NCI-H345 treated with DMSO at 0.1 percent for 48 hours (cell line): ENCODE results near the gene RBM20.
"Not testable (repeated sequence)": the region's sequence is repeated elsewhere in the genome, so short reads cannot be mapped to it uniquely, and the experiment has no call there.

ENCODE experiments used
- DNase-seq: peaks from one replicate; lab custom pipeline; 2025; ENCODE audit not compliant: unreplicated experiment; lab: John Stamatoyannopoulos, UW

Gene RBM20

GRCh38 chr10:110625356-110625894, 18.7 kb upstream of the RBM20 start:
- DNase-seq: no peak

- no peak for DNase-seq
Measured at GRCh38 chr10:110625951-110626855, 17.9 kb upstream of the RBM20 start.

DNA sequence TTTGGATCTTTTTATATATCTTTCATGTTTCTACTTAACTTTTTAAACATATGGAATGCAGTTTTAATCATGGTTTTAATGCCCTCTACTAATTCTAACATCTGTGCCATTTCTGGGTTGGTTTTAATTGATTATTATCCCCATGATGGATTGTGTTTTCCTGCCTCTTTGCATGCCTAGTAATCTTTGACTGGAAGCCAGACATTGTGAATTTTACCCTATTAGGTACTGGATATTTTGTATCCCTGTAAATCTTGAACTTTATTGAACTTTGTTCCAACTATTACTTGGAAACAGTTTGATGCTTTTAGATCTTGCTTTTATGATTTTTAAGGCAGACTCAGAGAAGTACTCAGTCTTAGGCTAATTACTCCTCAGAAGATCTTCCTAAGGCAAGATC, 16.0 kb upstream of the RBM20 start:
- no peak for DNase-seq

DNA sequence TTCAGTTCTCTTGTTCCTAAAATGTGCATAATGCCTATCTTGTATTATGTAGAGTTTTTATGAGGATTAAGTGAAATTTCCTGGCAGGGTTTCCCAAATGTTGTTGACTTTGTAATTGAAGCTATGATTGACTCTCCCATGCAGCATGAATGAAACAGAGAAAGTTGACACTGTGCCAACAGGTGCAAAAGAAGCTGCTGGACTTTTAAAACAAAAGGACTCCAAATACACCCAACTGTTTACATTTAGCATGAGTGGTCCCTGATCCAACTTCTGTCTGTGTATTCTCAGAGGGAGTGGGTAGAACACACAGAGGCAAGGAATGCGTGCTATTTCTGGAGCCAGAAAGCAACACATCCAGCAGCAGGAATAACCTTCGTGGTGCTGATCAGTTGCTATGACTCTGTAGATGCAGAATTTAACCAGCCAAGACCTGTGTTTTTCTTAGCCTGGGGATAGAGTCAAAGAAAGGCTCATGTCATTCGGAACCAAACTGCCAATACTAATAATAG, 14.4 kb upstream of the RBM20 start:
- peak; percentile 89 for DNase-seq

DNA sequence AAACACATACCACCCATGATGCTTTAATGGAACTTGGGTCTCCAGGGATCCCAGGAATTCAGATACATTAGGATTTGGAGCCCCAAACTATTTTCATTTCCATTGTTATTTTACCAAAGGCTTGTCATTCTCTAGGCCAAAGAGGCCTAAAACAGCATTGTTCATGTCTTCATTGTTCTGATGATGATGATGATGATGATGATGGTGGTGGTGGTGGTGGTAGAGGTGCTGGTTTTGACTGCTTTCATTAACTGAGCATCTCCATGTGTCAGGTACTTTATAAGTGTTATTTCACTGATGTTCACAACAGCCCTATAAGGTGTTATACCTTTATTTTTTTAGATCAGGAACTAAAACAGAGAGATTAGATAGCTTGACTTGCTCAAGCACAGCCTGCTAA, 12.2 kb upstream of the RBM20 start:
- DNase-seq: no peak

DNA sequence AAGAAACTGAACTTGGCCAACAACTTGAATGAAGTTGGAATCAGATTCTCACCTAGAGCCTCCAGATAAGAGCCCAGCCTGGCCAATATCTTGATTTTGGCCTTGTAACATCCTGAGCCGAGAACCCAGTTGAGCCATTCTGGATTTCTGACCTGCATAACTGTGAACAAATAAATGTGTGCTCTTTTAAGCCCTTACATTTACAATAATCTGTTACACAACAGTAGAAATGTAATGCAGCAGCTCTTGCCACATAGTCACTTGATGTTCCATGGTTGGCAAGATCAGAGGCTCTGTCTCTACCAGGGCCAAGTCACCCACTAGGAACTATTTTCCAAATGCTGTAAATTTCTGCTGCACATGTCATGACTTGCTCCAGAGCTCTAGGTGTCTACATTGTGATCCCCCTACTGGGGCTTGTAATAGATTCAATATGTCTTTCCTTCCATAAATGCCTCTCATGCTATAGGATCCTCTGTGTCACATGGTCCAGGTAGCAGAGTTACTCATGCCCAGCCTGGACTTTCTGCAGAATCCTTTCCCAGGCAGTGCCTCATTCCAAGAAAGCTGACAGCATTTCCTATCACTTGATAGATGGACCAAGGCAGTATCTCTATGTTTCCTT, 11.4 kb upstream of the RBM20 start:
- no peak for DNase-seq

DNA sequence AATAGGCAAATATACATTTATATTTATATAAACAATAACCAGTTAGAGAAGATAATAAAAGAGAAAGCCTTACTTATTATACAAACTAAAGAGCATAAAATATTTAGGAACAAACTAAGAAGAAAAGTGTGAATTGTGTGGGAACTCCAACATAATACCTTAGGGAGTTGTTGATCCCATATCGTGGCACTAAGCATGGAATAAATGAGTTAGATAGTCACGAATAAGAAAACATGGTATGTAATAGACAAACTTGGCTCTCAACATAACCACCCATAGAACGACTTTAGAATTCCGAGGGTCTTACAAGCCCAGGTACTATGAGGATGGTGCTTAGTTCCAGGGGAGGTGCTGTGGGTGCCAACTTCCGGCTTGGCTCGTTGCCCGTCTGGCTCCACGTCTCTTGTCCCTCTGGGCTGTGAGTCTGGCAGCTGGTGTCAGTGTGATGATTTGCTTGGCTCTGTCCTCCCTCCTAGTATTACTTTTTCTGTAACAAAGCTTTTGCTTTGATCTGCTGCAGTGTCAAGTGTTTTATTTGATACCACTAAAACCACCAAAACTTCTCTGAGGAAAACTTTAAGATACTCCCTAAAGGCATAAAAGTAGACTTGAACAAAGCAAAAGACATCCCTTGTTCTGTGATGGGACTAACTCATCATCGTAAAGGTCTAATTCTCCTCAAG, 9.5 kb upstream of the RBM20 start:
- DNase-seq: peak; percentile 18

- DNase-seq: no peak
Measured at GRCh38 chr10:110636572-110636931, 7.6 kb upstream of the RBM20 start.

DNA sequence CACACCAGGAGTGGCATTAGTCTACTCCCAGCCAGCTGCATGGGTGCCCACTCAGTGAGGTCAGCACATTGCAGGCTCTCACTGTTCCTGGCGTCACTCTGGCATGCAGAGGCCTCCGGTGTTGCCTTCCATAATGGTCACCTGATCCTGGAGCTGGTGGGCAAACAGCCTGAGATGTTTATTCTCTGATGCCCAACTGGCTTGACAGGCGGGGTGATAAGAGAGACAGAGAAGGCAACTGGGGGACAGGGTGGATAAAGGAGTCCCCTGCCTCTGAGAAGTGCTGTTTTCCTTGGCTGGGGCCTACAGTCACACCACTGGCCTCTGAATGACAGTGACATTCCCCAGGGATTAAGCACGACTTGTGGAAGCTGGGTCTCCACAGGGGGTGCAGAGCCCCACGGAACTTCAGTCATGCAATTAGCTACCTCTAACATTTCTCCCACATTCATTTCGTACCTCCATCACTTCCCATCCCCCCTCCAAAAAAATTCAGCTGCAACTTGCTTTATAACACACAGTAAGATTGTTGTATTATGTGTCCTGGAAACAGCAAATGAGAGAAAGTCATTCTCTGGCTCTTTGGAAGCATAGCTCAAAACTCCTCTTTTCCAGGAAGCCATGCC, 7.1 kb upstream of the RBM20 start:
- DNase-seq: no peak

- no peak for DNase-seq
Measured at GRCh38 chr10:110637558-110638053, 6.5 kb upstream of the RBM20 start.

- DNase-seq: no peak
Measured at GRCh38 chr10:110638319-110638718, 5.8 kb upstream of the RBM20 start.

DNA sequence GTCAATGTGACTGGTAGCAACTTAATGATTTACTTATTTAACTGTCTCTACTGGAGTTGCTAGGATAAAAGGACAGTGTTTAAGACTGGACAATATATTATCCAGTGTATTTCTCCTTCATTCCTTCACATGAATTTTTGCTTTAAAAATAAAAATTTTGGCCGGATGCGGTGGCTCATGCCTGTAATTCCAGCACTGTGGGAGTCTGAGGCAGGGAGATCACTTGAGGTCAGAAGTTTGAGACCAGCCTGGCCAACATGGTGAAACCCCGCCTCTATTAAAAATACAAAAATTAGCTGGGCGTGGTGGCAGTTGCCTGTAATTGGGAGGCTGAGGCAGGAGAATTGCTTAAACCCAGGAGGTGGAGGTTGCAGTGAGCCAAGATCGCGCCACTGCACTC, 5.1 kb upstream of the RBM20 start:
- DNase-seq: not testable (repeated sequence)

- not testable (repeated sequence) for DNase-seq
Measured at GRCh38 chr10:110639858-110640257, 4.3 kb upstream of the RBM20 start.

- DNase-seq: no peak
Measured at GRCh38 chr10:110641256-110641655, 2.9 kb upstream of the RBM20 start.

GRCh38 chr10:110642204-110643034, 1.7 kb upstream of the RBM20 start:
- DNase-seq: no peak

- DNase-seq: no peak
Measured at GRCh38 chr10:110643035-110643652, 992 bp upstream of the RBM20 start.

DNA sequence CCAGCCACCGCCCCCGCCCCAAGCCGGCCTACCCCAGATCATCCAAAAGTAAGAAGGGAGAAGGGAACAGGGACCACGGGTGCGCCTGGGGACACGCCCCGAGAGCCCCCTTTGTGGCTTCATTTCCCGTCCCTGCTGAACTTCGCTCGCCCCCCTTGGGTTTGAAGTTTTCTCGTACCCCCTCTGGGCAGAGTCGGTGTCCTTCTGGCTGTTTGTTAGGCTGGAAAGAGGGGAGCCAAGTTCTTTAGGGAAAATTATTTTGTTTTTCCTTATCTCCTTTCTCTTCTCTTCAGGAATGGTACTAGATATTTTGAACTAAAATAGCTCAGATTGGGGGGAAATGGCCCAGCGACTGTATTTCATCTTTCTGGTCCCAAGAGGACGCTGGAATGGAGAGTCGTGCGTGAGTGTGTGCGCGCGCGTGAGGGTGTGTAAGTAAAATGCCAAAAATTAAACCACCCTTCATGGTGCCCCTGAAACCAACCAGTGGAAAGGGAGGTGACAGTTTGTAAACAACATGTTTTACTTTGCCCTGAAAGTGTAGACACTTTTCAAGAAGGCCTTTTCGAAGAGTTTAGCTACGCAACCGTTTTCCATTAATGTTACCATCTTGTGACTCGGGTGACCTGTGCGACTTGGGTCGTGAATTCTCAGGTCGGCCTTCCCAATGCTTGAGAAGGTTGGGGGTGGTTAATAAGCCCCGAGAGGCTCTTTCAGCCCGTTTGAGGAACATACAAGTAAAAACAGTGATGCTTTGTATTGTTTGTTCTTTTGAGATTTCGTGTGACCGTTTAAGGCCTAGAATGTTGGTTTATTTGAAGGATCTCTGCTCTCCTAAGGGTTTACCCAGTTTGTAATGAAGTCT, 694 bp downstream of the RBM20 start:
- DNase-seq: no peak

DNA sequence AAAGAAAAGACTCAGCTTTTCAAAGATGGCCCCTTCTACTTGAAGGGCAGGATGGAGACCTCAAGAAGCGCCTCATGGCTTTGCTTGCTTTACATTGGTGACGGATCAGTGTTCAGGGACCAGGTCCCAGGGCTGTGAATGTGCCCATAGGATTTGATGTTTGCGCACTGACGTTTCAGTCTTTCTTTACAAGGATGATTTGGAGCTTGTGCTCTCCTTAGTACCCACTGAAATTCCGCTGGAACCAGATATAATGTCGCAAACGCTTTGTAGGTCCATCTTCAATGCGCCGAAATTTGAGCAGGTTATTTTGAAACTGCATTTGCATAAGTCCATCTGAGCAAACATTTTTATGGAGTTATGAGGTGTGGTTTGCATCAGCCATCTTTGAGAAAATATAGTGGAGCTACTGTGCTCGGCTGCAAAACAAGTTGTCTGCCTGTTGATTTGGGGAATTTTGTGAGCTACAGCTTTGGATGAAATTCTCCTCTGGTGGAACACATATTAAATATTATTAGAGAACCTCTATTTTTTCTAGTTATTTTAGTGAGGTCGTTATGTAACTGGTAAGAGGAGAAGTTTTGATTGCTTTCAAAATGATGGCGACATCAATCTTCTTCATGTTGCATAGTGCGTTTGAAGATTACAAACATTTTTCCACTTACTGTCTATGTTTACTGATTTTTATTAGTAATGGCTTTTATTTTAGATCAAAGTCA, 2.4 kb downstream of the RBM20 start:
- no peak for DNase-seq
